CD4-positive, alpha-beta T cell (primary cell): Measurements from ENCODE around the gene SLC37A1. TPM values are rescaled to one million over a fixed set of nuclear protein-coding genes. Genes with fewer than 3 reads are reported as not detected.

Source experiments
- ATAC-seq: fragments of 200-7000 bp; cut with Tn5 transposase; one replicate; pipeline ENCODE4 v1.10.0; 2022; ENCODE audit warnings: mild to moderate bottlenecking; ENCODE audit not compliant: poor library complexity
- CTCF ChIA-PET: fragments of 350-600 bp; sonication (Branson Sonifier 250); formaldehyde crosslinking; loops from one replicate; lab custom pipeline; 2021; ENCODE audit warnings: antibody characterized with exemption, inconsistent platforms; lab: Charles Lee
- POLR2A ChIA-PET: fragments of 350-600 bp; sonication (Branson Sonifier 250); formaldehyde crosslinking; loops from one replicate; lab custom pipeline; 2021; ENCODE audit warnings: antibody characterized with exemption, inconsistent platforms; lab: Charles Lee
- DNase-seq, 14 experiments: peaks; one replicate each; pipeline ENCODE4 v3.0.0-alpha.2; 2013 to 2020; ENCODE audit warnings: mixed read lengths in 2 of 14
- H3K27ac ChIP-seq, 2 donors: one replicate each; pipeline versions ENCODE4 v1.5.1 to v1.7.0; 2013; ENCODE audit warnings: low read length in 2 of 2, low read depth in 1 of 2, mild to moderate bottlenecking in 1 of 2
- H3K27me3 ChIP-seq, 2 experiments: 1 replicate in 1 of 2; 2 replicates in 1 of 2; pipeline versions ENCODE4 v1.6.1 to v1.7.0; 2013; ENCODE audit warnings: low read length in 2 of 2, control low read depth in 1 of 2, mild to moderate bottlenecking in 1 of 2, moderate library complexity in 1 of 2; ENCODE audit not compliant: insufficient read depth in 2 of 2, control insufficient read depth in 1 of 2
- H3K36me3 ChIP-seq: one replicate; pipeline ENCODE4 v1.6.1; 2013; ENCODE audit warnings: low read length, control low read depth; ENCODE audit not compliant: insufficient read depth
- H3K4me1 ChIP-seq: one replicate; pipeline ENCODE4 v1.6.1; 2013; ENCODE audit warnings: low read length, control low read depth; ENCODE audit not compliant: insufficient read depth
- H3K4me3 ChIP-seq: one replicate; pipeline ENCODE4 v1.5.1; 2013; ENCODE audit warnings: mild to moderate bottlenecking, low read length, moderate library complexity
- H3K9me3 ChIP-seq, 2 experiments: 1 replicate in 1 of 2; 2 replicates in 1 of 2; pipeline versions ENCODE4 v1.6.1 to v1.7.0; 2013; ENCODE audit warnings: low read length in 2 of 2, mild to moderate bottlenecking in 2 of 2, control low read depth in 1 of 2, moderate library complexity in 1 of 2; ENCODE audit not compliant: control insufficient read depth in 1 of 2, insufficient read depth in 1 of 2
- H3K27ac Mint-ChIP-seq: one replicate; pipeline ENCODE4 v1.8.0; 2020; ENCODE audit warnings: mixed read lengths
- H3K27me3 Mint-ChIP-seq: one replicate; pipeline ENCODE4 v1.8.0; 2021; ENCODE audit warnings: mixed read lengths
- H3K36me3 Mint-ChIP-seq: one replicate; pipeline ENCODE4 v1.8.0; 2021; ENCODE audit warnings: low read depth, mixed read lengths
- H3K4me1 Mint-ChIP-seq: one replicate; pipeline ENCODE4 v1.8.0; 2021; ENCODE audit warnings: low read depth, mixed read lengths
- H3K4me3 Mint-ChIP-seq: one replicate; pipeline ENCODE4 v1.8.0; 2020; ENCODE audit warnings: mild to moderate bottlenecking, mixed read lengths
- H3K9me3 Mint-ChIP-seq: one replicate; pipeline ENCODE4 v1.8.0; 2020; ENCODE audit warnings: mixed read lengths
- intact Hi-C, 2 experiments: fragments of 100-400 bp; cut with DNase I in 1 of 2; cut with micrococcal nuclease in 1 of 2; formaldehyde crosslinking; loops; one replicate each; pipeline versions ENCODE4 v1.15.1 to v1.9.0; 2023 to 2025; cut with DNase I, micrococcal nuclease
- total RNA-seq, 174 experiments: library from RNA in 2 of 174; stranded (reverse) in 2 of 174; gene quantifications; one replicate each; pipeline ENCODE4 v1.2.3 and lab custom pipeline; 2021 to 2026
- TF ChIP-seq, protein P1 (sequence below): fragments of 200-600 bp; IDR thresholded peaks from one replicate; pipeline ENCODE4 v1.8.0; 2022; ENCODE audit warnings: antibody characterized with exemption, mild to moderate bottlenecking

SLC37A1 gene
- total RNA-seq, 2 experiments from 2014 or later: 16.4 to 16.7 TPM

DNA sequence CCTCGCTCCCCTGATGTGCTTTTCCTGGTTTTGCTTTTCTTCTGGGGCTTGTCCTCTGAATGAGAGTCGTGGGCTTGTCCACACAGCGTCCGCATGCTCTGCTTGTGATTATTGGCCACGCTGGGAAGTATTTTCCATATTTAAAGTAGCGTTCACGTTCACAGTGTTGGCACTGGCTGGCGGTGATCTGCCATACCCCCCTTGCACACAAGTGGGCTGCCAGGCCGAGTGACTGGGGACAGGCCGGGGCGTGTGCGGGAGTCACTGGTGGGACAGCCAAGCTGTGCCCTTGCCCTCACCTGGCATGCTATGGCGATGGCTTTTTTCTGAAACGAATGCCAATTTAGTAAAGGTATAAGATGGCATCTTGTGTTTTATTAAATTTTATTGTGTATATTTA lies 32.8 kb downstream of the SLC37A1 start:
- Histone ChIP-seq H3K4me3 (no peak overlapping the region), H3K27me3 (no peaks in the 10 kb centered on the region), H3K4me1 (peaks cover 6% of the 10 kb centered on the region), H3K36me3 (peaks cover 69% of the 10 kb centered on the region), H3K27ac (no peak overlapping the region), H3K9me3 (no peaks in the 10 kb centered on the region)
- ATAC-seq: no peak
- Mint-ChIP-seq H3K36me3 (peaks cover 75% of the 10 kb centered on the region), H3K27me3 (no peaks in the 10 kb centered on the region), H3K4me1 (no peaks in the 10 kb centered on the region), H3K9me3 (no peaks in the 10 kb centered on the region), H3K27ac (no peak overlapping the region), H3K4me3 (no peak overlapping the region)
- POLR2A ChIA-PET: no interaction called here
- TF ChIP-seq, protein P1, sequence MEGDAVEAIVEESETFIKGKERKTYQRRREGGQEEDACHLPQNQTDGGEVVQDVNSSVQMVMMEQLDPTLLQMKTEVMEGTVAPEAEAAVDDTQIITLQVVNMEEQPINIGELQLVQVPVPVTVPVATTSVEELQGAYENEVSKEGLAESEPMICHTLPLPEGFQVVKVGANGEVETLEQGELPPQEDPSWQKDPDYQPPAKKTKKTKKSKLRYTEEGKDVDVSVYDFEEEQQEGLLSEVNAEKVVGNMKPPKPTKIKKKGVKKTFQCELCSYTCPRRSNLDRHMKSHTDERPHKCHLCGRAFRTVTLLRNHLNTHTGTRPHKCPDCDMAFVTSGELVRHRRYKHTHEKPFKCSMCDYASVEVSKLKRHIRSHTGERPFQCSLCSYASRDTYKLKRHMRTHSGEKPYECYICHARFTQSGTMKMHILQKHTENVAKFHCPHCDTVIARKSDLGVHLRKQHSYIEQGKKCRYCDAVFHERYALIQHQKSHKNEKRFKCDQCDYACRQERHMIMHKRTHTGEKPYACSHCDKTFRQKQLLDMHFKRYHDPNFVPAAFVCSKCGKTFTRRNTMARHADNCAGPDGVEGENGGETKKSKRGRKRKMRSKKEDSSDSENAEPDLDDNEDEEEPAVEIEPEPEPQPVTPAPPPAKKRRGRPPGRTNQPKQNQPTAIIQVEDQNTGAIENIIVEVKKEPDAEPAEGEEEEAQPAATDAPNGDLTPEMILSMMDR: no peak
- DNase-seq: no peak
- intact Hi-C loops: no loop called here
- CTCF ChIA-PET: no interaction called here

DNA sequence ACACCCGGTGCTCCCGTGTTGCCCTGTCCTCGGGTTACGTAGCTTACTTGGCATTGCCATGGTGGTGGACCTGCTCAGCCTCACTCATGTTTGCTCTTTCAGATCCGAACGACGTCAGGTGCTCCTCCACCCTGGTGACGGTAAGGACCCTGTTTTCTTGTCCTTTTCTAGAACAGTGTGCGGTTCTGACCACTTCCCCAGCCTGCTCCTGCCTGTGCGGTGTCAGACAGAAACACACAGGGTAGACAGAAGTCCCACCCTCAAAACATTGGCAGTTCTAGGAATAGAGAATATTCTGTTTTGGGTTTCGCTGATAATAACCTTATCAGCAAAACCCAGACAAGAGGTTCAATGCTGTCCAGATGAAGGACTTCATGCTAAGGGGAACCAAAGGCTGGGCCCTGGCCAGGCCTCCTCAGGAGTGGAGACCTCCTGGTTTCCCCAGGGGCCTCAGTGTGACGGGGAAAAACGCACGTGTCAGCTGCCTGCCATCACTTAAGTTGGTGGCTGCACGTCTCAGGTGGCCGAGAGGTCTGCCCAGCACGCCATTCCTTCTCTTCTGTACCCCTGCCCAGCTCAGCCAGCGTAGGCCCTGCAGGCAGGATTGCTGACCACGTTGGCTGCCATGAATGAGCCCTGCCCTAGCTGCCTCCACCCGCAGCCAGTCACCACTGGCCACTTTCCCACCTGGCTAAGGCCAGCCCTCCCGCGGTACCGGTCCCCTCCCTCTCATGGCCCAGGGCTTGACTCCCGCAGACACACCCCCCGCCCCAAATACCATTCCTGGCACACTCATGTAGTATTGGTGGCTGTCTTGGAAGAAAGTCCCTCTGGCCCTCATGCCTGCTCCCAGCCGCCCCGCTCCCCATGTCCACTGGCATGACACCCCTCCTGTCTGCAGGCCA lies 33.6 kb downstream of the SLC37A1 start:
- H3K4me1 Mint-ChIP-seq: no peaks in the 10 kb centered on the region
- no peak for ATAC-seq
- no peak overlapping the region for H3K27ac Mint-ChIP-seq
- TF ChIP-seq, protein P1: no peak
- ChIA-PET POLR2A (no interaction called here), CTCF (no interaction called here)
- no peak for DNase-seq
- H3K27me3 Mint-ChIP-seq: no peaks in the 10 kb centered on the region
- H3K4me3 ChIP-seq: no peak overlapping the region
- H3K4me1 ChIP-seq: peaks cover 6% of the 10 kb centered on the region
- no peak overlapping the region for H3K27ac ChIP-seq
- no peaks in the 10 kb centered on the region for H3K9me3 ChIP-seq
- peaks cover 66% of the 10 kb centered on the region for H3K36me3 ChIP-seq
- intact Hi-C loops: no loop called here
- H3K4me3 Mint-ChIP-seq: no peak overlapping the region
- no peaks in the 10 kb centered on the region for H3K9me3 Mint-ChIP-seq
- H3K27me3 ChIP-seq: no peaks in the 10 kb centered on the region
- peaks cover 78% of the 10 kb centered on the region for H3K36me3 Mint-ChIP-seq

DNA sequence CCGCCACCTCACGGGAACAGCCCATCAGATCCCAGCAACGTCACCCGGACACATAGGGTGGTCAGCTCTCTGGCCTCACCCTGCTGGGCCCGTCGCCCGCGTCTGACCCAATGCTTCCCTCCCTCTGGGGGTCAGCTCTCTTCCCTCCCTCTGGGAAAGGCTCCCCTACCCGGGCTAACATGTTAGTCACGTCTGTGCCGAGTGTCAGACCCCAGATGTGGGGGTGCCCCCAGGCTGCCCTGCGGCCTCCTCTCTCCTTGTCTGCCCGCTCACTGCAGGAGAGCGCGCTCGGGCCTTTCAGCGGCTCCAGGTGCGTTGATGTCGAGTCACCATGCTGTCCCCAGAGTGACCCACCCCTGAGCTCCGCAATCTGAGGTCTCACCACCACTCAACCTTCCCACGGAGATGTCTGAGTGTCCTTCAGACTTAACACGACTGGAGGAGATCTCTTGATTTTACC lies 34.3 kb downstream of the SLC37A1 start:
- POLR2A ChIA-PET: no interaction called here
- DNase-seq (no peak), ATAC-seq (no peak)
- CTCF ChIA-PET: no interaction called here
- Histone ChIP-seq H3K4me1 (peaks cover 6% of the 10 kb centered on the region), H3K27ac (no peak overlapping the region), H3K27me3 (no peaks in the 10 kb centered on the region), H3K36me3 (peaks cover 64% of the 10 kb centered on the region), H3K9me3 (no peaks in the 10 kb centered on the region), H3K4me3 (no peak overlapping the region)
- H3K36me3 Mint-ChIP-seq: peaks cover 79% of the 10 kb centered on the region
- TF ChIP-seq, protein P1: no peak
- no peaks in the 10 kb centered on the region for H3K9me3 Mint-ChIP-seq
- H3K4me3 Mint-ChIP-seq: no peak overlapping the region
- intact Hi-C loops: no loop called here
- no peak overlapping the region for H3K27ac Mint-ChIP-seq
- no peaks in the 10 kb centered on the region for H3K27me3 Mint-ChIP-seq
- H3K4me1 Mint-ChIP-seq: no peaks in the 10 kb centered on the region
